IPS-NIHi7 (cell line): ENCODE results near the gene STK24.

Experiments used
- DNase-seq: peaks from one replicate; pipeline ENCODE4 v3.0.0; 2012; ENCODE audit warnings: mixed read lengths; ENCODE audit errors: extremely low spot score

STK24 gene

DNA sequence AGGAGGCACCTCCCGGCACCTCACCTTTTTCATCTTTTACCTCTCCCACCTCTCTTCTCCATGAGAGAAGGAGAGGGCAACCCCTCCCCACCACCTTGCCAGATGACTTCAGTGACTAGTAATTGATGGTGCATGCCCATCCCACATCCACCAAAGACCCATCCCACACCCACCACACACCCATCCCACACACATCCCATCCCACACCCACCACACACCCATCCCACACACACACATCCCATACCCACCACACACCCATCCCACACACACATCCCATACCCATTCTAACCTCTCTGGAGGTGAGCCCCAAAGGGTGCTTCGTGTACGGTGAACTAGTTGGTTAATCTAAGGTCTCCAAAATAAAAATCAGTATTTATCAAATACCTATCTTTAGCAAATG, 44.7 kb downstream of the STK24 start:
- no peak for DNase-seq

- no peak for DNase-seq
These were observed 46.7 kb downstream of the STK24 start for GRCh38 chr13:98530217-98530616.

- DNase-seq, result no peak
These were observed 47.7 kb downstream of the STK24 start for GRCh38 chr13:98529171-98529570.

DNA sequence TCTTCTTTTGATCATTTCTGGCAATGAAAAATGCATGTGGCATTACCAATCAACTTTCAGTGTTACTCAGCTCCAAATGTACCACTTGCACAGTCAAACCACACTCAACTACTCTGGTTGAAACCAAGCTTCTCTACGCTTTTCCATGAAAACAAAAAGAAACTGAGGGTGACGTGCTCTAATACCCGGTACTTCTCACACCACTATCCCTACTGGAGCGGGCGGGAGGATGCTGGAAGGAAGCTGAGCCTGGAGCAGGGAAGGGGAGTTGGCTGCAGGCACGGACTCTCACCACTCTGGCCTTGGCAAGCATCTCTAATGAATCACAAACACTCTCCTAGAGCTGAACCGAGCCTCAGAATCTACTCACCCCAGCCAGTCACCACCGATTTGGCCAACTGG, 48.2 kb downstream of the STK24 start:
- no peak for DNase-seq

GRCh38 chr13:98527526-98527925, 49.4 kb downstream of the STK24 start:
- DNase-seq, result no peak

DNA sequence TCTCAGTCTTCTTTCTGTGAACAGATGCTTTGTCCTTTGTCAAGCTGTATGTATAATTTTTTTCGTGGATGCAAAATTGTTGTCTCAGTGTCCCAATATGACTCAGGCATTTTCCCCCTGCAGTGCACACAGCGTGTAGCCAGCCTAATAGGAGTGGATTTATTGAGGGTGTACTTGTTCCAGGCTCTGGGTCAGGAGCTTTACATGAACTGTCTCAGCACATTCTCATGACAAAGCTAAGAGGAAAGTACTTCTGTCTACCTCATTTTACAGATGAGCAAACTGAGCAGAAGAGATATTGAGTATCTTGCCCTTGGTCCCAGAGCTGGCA, 50.8 kb downstream of the STK24 start:
- DNase-seq, result no peak

- no peak for DNase-seq
These were observed 51.3 kb downstream of the STK24 start for GRCh38 chr13:98525456-98526181.

- no peak for DNase-seq
These were observed 52.1 kb downstream of the STK24 start for GRCh38 chr13:98524793-98525192.

GRCh38 chr13:98524391-98524790, 52.5 kb downstream of the STK24 start:
- DNase-seq, result no peak

DNA sequence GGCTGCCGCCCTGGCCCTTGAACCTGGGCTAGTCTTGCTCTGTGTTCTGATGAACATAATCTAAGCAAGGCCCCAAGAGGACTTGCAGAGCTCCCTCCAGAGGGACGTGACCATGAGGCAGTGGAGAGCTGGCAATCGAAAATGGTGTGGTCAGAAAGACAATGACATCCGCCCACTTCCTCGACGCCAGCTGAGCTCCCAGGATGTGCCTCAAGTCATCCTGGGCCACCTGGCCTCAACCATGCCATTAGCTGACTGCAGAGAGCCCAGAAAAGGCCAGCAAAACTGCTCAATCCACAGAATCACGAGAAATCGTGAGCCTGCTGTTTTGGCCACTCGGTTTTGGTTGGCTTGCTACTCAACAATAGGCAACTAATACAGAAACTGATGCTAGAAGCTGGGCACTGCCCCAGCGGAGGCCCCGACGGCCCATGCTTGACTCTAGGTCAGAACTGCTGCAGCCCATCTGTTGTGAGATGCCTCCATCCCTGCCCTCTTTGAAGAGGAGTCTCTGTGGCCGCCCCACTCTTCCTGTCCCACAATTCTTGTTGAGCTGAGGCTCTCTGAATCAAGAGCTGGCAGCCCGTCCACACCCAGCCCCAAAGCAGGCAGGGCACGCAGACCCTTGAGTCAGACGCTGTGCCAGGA, 53.3 kb downstream of the STK24 start:
- no peak for DNase-seq

- DNase-seq, result no peak
These were observed 54.5 kb downstream of the STK24 start for GRCh38 chr13:98522371-98522770.

- DNase-seq, result no peak
These were observed 55.3 kb downstream of the STK24 start for GRCh38 chr13:98521461-98522247.

DNA sequence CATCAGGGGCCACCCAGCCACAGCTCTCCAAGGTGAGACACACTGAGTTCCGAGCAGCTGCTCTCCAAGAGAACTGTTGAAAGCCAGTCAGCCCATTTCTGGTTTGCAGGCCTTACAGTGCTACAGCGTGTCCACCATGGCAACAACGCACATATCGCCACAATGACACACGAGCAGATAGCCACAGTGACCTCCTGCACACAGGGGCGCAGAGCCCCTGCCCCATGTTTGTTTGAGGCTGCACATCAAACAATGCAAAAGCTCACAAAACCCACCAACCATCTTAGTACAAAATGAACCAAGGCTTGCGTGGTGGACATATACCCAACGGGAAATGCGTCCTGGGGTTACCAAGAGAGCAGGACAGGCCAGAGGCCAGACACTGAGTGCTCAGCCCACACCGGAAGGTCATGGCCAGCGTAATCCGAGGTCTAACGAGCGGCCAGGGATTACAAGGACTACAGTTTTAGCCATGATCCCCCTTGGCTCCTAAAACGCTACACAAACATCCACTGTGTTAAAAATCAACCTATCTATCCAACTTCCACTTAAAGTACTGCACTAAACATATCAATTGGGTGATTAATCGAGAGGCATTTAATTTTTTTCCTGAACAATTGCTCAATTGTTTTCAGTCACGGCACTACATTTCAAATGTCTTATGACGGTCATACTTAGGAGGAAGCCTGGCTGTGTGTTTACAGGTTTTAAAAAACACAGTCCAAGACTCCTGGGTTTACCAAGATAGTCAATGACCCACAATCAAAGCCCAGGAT, 56.0 kb downstream of the STK24 start:
- no peak for DNase-seq

- DNase-seq, result no peak
These were observed 56.9 kb downstream of the STK24 start for GRCh38 chr13:98519976-98520375.

DNA sequence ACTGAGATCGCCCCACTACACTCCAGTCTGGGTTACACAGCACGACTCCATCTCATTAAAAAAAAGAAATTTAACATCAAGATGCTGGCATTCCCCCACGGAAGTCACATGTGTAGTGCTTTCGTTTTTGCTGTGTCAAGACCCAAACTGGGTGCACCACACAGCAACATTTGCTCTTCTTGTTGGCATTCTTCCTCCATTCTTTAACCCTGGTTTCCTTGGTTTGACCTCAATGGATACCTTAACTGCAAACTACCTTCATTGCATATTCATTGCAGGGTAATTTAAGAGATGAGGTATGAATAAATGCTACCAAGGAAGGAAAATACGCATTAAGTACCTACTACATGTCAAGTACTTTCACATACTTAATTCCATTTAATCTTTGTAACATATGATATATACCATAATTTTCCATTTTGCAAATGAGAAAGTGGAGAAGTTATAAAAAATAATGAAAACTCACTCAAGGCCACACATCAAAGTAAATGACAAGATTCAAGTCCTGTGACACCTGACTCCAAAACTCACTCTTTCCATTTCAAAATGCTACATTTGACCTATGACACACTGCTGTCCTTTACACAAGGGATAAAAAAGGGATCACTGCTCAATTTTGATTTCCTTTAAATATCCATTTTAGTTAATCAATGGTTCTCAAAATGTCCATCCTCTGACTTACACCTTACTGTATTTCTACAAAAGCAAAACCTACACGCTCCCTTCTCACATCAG, 59.2 kb downstream of the STK24 start:
- no peak for DNase-seq

GRCh38 chr13:98515818-98516465, 61.0 kb downstream of the STK24 start:
- no peak for DNase-seq

DNA sequence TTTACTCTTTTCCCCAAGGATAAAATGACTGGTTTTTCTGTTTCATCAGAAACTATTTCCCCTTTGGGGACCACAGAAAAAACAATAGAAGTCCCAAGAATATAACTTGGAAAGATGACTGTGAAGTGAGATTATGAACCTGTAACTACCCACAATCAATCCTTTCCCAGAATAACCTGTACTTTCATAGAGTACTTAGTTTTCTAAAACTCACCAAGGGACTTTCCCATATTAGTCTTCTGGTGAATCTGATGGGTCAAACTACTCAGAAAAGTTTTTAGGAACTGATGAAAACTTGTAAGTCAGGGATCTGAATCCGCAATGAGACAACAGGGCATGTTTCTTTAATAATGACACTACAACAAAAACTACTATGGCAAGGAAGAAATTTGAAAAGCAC, 62.6 kb downstream of the STK24 start:
- DNase-seq, result no peak

DNA sequence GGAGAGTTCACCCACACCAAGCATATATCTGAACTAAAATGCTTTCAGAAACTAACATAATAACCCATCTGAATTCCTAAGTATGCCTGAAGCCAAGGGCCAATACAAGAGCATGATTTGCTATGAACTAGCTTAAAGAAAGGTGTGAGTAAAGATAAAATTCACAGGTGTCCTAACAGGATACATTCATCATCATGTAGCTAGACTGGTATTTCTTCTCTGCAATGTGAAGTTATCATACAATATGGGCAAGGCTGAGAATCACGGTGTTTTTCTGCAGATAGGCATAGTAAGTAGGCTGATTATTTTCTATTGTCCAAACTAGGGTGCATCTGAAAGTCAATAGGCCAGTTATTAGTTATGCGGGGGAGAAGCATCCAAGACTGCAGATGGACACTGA, 63.1 kb downstream of the STK24 start:
- no peak for DNase-seq

- DNase-seq, result no peak
These were observed 63.9 kb downstream of the STK24 start for GRCh38 chr13:98512774-98513665.

DNA sequence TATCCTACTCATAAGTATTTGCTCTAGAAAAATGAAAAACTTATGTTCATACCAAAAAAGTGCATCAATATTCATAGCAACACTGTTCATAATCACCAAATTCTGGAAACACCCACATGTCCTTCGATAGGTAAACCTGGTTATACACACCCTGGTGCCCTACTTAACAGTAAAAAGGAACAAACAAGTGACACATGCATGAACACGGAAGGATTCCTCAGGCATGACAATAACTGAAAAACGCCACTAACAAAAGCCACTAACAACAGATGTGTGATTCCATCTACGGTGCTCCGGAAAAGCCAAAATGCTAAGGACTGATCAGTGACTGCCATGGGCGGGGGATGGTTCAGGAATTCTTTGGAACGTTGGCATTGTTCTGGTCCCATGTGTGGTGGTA, 65.5 kb downstream of the STK24 start:
- no peak for DNase-seq
